HL-60/S4 (cell line): Measurements from ENCODE around the gene HMCN1.
"Not testable (repeated sequence)": the region's sequence is repeated elsewhere in the genome, so short reads cannot be mapped to it uniquely, and the experiment has no call there.

Source experiments
- in situ Hi-C: fragments of 300-500 bp; cut with MboI; formaldehyde crosslinking; loops from 2 replicates; pipeline ENCODE4 v1.14.3; 2022; ENCODE audit warnings: low sequenced_read_pairs

HMCN1 gene

DNA sequence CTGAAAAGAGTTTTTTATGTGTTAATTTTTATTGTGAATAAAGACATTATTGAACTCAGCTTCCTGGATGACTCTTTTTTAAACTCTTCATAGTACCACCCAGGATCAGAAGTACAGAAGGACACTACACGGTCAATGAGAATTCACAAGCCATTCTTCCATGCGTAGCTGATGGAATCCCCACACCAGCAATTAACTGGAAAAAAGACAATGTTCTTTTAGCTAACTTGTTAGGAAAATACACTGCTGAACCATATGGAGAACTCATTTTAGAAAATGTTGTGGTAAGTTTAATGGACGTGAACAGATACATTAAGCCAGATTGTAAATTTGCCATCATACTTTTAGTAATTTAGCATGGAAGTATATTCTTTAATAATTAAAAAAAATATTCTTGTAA is 391.3 kb downstream of the HMCN1 start:
- in situ Hi-C loops, result no loop called here

DNA sequence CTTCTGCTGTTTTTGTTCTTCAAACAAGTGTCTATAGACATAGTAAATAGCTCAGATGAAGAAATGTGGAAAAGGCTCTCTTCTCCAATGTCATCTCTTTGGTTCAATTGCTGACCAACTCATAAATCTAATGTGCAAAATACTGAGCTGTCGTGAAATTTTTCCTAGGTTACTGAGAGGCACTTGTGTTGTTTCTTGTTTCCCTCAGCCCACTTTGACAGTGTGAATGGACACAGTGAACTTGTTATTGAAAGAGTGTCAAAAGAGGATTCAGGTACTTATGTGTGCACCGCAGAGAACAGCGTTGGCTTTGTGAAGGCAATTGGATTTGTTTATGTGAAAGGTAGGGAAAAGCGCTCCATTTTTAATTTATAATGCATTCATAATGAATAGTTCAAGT is 395.6 kb downstream of the HMCN1 start:
- in situ Hi-C loops, result no loop called here

DNA sequence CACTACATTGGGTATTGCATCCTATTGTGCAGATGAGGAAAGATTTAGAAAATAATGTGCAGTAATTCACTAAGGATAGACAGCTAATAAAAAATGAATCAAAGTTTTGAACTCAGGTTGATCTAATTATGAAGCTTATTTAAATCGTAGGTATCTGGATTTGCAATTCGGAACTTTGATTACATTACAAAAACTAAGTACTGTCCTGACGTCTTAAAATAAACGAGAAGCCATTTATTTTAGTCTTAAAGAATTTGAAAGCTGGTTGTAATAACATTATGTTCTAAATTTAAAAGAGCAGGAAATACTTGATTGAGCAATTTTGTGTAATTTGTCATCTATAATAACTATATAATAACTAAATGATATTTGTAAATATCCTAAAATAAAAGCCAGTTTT is 404.9 kb downstream of the HMCN1 start:
- in situ Hi-C loops, result no loop called here

DNA sequence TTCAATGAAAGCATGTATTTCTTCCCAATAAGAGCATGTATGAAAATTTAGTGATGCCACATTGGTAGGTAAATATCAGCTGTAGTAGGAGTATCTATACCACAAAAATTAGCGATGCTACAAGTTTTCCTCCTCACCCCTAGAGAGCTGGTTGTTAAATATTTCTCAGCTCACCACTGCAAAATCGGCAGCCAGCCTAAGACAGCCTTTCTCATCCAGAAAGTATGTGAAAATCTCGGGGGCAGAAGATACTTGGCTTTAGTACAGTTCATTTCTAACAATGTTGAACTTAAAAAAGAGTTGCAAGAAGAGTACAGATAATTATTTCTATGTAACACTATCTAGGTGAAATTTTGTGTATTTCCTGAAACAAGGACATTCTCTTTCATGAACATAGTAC is 405.5 kb downstream of the HMCN1 start:
- in situ Hi-C loops, result no loop called here

DNA sequence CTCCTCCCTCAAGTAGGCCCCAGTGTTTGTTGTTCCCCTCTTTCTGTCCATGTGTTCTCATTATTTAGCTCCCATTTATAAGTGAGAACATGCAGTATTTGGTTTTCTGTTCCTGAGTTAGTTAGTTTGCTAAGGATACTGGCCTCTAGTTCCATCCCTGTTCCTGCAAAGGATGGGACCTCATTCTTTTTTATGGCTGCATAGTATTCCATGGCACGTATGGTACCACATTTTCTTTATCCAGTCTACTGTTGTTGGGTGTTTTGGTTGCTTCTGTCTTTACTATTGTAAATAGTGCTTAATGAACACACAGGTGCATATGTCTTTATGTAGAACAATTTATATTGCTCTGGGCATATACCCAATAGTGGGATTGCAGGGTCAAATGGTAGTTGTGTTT is 408.0 kb downstream of the HMCN1 start:
- in situ Hi-C loops, result no loop called here

DNA sequence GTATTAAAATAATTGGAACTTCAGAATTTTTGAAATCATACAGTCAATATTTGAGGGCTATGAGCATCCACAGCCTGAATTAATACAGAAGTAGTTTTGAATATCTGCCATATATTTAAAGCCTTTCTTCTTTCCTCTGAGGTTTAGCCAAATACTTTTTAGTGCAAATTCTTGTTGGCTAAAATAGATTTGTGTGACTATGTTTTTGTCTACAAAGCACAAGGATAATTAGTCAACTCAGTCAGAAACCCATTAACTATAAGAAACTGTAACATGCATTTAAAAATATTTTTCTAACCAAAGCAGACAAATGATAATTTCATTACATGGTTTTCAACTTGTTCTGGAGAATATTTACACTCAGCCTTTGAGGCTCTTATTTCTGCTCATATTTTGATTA is 408.7 kb downstream of the HMCN1 start:
- in situ Hi-C loops, result no loop called here

DNA sequence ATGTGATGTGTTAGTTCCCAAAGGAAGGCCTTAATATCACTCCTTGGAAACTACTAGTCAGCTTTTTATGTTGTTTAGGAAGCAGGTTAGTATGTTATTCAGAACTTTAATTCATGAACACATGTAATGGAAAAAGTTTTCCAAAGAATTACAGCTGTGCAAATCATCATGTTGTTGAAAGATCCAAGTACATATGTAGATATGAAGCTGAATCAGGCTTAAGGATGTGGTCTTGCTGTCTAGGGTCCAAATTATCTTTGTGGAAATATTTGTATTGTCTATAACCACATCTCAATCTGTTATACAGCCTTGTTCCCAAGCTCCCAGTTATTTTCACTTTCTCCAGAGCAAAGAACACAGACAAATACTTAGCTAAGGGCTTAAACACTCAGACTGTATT is 409.3 kb downstream of the HMCN1 start:
- in situ Hi-C loops, result no loop called here

DNA sequence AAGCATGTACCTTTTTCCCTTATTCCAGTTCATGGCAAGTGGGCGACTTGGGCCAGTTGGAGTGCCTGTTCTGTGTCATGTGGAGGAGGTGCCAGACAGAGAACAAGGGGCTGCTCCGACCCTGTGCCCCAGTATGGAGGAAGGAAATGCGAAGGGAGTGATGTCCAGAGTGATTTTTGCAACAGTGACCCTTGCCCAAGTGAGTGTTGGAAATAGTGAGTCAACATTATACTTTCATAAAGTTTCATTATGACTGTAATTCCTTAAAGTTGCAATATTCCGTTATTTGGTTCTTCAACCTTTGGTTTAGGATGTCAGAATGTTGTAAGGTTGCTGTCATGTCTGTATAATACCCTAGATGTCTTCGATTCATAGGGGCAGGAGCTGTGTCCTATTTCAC is 410.3 kb downstream of the HMCN1 start:
- in situ Hi-C loops, result no loop called here

DNA sequence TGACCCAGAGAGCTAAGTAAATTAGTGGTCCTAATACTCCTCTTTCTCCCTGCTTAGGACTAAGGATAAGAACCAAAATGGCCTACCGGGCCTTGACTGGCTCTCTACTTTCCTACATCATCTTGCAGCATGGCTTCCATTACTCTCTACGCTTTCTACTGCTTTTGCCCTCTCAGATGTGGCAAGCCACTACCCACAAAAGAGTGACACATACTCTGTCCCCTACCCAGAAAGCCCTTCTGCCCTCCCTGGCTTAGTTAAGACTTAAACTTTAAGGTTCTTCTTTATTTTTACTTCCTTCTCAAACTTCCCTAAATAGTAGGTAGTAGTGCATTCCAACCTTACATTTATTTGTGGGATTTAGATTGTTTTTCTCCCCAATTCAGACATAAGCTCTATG is 412.8 kb downstream of the HMCN1 start:
- in situ Hi-C loops, result no loop called here

DNA sequence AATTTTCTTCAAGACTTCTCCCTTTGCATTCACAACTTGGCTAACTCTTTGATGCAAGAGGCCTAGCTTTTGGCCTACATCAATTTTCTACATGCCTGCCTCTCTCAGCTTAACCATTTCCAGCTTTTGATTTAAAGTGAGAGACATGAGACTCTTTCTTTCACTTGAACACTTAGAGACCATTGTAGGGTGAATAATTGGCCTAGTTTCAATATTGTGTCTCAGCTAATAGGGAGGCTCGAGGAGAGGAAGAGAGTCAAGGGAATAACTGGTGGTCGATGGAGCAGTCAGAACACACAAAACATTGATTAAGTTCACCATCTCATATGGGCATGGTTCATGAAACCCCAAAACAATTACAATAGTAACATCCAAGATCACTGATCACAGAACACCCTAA is 415.4 kb downstream of the HMCN1 start:
- in situ Hi-C loops, result no loop called here

DNA sequence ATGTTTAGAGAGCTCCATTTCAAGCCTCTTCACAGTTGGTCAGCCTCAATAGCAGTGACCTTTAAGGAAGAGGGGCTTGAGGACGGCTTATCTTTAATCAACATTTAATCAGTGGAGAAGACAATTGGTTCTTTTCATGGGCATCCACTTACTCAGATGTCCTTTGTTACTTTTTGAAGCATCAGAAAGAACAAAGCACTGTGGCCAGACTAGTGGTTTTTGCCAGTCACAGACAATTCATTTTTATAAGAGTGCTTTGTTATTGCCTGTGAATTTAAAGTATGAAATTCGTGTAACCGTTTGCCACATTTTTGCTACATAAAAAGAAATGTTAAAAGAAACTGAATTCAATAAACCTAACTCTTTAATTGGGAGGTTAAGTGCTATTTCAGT is 418.0 kb downstream of the HMCN1 start:
- in situ Hi-C loops, result no loop called here

DNA sequence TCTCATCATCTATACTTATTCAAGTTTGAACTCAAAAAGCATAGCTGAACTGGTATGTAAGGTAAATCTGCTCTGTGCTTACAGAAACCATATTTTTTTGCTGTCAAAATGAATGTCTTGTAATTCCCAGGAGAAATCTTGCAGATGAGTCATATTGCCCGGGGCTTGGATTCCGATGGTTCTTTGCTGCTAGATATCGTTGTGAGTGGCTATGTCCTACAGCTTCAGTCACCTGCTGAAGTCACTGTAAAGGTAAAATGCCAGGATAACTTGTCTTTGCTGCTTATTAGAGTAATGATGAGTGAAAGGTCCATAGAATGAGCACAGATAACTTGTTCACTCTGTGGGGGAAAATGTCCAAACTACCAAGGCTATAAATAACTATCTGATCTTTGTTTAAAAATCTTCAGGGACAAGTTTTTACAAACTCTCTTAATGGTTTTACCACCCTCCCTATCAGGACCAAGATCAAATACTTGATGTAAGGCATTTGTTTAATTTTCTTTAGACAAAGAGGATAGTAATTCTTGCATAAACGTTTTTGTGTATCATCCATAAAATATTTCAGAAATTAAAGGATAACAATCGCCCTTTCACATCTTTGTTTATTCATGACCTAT is 418.5 kb downstream of the HMCN1 start:
- in situ Hi-C loops, result no loop called here

DNA sequence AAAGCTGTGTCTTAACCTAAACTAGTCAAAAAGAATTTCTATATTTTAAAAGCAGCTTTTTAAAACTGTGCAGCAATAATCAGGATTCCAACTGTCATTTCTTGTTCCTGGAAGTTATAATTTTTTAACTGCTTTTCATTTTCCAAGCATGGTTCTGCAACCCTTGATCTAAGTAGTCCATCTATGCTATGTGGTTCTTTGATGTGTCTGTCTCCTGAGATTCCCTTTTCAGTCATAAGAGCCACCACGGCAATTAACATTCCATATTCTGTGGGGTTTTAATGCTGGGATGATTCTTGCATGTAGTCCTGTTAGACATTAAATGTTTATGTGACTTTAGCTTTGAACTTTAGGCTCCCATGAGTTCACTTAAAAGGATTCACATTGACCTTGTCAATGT is 420.5 kb downstream of the HMCN1 start:
- in situ Hi-C loops, result no loop called here

DNA sequence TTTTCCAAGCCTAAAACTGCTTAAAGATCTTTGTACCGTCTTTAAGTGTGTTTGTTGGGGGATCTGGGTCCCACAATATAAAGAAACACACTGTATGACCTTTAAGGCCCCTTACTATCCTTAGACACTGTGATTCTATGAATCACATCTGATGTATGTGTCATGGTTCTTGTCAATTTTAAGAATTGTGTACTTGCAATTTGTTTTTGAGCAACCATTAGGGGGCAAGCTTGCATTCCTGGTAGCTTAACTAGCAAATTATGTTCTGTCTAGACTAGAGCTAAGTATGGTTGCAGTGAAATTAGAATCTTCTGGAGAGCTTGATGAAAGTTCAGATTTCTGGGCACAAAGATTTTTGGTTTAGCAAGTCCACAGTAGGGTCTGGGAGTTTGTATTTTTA is 421.4 kb downstream of the HMCN1 start:
- in situ Hi-C loops, result no loop called here

DNA sequence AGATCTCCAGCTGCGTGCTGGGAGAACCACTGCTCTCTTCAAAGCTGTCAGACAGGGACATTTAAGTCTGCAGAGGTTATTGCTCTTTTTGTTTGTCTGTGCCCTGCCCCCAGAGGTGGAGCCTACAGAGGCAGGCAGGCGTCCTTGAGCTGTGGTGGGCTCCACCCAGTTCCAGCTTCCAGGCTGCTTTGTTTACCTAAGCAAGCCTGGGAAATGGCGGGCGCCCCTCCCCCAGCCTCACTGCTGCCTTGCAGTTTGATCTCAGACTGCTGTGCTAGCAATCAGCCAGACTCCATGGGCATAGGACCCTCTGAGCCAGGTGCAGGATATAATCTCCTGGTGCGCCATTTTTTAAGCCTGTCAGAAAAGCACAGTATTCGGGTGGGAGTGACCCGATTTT is 428.7 kb downstream of the HMCN1 start:
- in situ Hi-C loops, result not testable (repeated sequence)

DNA sequence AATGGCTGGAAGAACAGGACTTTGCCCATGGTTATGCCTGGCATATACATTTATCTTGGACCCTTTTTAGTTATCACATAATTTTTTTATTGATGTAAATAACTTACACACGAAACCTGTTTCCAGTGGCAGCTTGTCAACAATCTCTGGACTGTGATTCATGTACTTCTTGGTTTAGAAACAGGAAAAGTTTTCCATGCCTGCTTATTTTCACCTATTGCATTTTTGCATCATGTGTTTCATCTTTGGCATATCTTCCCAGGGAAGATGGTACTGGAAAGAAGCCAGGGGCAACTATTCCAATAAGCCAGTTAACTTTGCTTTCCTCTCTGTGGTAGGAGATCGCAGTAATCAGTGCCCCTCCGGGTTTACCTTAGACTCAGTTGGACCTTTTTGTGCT is 430.6 kb downstream of the HMCN1 start:
- in situ Hi-C loops, result no loop called here

DNA sequence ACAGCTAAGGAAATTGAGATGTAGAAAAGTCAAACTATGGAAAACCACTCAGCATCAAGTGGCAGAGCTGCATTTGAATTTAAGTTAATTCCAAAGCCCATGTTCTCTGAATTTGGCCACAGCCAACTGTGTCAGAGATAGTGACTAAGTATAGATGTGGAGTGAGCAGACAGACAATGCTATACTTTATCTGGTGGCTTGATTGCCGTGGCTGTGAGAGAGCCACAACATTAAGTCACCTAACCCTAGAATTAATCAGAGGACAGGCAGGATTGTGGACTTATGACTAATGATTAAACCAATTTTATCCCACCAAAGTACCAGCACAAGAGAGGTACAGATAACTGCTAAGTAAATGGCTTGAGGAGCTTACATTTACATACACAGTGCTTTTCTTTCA is 431.1 kb downstream of the HMCN1 start:
- in situ Hi-C loops, result no loop called here

DNA sequence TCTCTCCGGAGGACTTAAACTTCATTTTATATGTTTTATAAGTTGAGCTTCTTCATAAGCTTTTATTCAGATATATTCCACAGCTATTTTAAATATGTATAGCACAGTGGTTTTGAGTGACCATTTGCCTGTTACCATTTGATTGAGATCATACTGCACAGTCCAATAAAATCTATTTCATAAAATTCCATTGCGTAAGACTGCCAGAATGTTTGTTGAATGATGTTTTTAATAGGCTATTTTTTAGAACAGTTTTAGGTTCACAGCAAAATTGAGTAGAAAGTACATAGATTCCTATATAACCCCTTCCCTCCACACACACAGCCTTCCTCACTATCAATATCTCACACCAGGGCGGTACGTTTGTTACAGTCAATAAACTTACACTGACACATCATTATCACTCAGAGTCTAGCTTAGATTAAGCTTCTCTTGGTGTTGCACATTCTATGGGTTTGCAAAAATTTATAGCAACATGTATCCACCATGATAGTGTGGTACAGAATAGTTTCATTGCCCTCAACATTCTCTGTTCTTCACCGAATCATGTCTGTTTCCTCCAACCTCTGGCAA is 433.0 kb downstream of the HMCN1 start:
- in situ Hi-C loops, result no loop called here

DNA sequence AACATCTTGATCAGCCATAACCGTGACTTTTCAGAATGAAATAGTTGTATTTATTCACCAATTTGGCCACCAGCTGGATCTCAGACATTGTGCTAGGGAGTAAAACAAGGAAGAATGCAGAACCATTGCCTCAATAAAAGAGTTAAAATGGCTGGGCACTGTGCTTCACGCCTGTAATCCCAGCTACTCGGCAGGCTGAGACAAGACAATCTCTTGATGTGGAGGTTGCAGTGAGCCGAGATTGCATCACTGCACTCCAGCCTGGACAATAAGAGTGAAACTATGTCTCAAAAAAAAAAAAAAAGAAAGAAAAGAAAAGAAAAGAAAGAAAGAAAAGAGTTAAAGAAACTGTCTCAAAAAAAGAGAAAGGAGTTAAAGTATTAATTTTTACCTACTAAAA is 441.4 kb downstream of the HMCN1 start:
- in situ Hi-C loops, result no loop called here

DNA sequence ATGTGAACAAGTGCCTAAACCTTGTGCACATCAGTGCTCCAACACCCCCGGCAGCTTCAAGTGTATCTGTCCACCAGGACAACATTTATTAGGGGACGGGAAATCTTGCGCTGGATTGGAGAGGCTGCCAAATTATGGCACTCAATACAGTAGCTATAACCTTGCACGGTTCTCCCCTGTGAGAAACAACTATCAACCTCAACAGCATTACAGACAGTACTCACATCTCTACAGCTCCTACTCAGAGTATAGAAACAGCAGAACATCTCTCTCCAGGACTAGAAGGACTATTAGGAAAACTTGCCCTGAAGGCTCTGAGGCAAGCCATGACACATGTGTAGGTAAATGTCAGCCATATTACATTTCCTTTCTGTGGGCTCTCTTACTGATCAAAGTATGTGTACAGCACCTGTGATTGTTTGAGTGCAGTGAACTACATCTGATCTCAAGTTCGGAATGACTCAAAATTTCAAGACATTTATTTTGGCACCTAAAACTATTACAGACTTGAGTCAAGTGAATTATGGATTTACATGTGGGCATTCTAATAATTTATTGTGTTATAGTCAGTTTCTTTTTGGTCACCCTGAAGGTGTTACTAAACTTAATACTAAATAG is 444.3 kb downstream of the HMCN1 start:
- in situ Hi-C loops, result no loop called here

DNA sequence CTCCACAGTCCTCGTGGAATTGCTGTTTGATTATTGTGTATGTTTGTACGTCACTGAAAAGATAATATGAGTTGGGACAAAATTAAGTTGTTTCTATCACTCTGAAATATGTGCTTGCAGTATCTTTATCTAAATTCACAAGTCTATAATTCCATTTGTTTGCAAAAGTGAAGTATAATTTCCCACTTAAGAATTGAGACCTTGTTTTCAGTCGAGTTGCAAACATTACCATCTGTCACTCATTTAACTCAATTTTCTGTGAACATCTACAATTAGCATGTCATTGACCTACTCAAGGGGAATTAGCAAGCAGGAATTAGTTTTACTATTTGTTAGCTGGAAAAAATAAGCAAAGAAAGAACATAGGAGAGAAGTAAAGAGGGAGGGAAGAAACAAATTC is 445.0 kb downstream of the HMCN1 start:
- in situ Hi-C loops, result no loop called here

DNA sequence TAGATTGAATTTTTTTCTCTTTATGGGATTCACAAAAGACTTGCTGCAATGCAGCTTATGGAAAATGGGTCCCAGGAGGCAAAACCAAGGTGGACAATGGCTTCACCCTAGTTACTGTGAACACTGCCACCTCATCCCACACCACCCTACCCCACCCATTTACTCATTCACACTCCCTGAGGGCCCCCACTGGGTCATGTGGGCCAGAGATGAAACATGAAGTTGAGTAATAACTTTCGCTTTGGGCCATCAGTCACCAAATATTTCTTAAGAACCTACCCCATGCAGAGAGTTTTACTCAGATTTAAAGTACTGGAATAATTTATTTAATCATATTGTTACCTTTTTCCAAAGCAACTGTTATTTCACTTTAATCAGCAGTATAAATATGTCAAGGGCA is 449.0 kb downstream of the HMCN1 start:
- in situ Hi-C loops, result no loop called here
